NCI-H2227 treated with DMSO at 0.1 percent for 48 hours (cell line): Measurements from ENCODE around the gene TSPYL6.

Experiments used
- DNase-seq: peaks from one replicate; lab custom pipeline; 2025; lab: John Stamatoyannopoulos, UW

TSPYL6 gene

GRCh38 chr2:54255230-54256090 lies 569 bp downstream of the TSPYL6 start:
- no peak for DNase-seq

GRCh38 chr2:54254180-54254579 lies 1.8 kb downstream of the TSPYL6 start:
- DNase-seq: no peak

GRCh38 chr2:54249629-54250028 lies 6.4 kb downstream of the TSPYL6 start:
- DNase-seq: no peak

GRCh38 chr2:54247115-54247514 lies 8.9 kb downstream of the TSPYL6 start:
- DNase-seq: no peak

- no peak for DNase-seq
These were observed 15.2 kb downstream of the TSPYL6 start for GRCh38 chr2:54240515-54241469.

- peak; percentile 43 for DNase-seq
These were observed 16.6 kb downstream of the TSPYL6 start for GRCh38 chr2:54239427-54239826.

- no peak for DNase-seq
These were observed 18.6 kb downstream of the TSPYL6 start for GRCh38 chr2:54237428-54237827.

GRCh38 chr2:54233832-54234649 lies 22.0 kb downstream of the TSPYL6 start:
- no peak for DNase-seq

GRCh38 chr2:54228945-54229344 lies 27.1 kb downstream of the TSPYL6 start:
- DNase-seq: no peak

GRCh38 chr2:54227798-54228197 lies 28.2 kb downstream of the TSPYL6 start:
- DNase-seq: no peak

GRCh38 chr2:54226260-54226659 lies 29.8 kb downstream of the TSPYL6 start:
- DNase-seq: no peak

- no peak for DNase-seq
These were observed 31.0 kb downstream of the TSPYL6 start for GRCh38 chr2:54224997-54225396.

- no peak for DNase-seq
These were observed 42.9 kb downstream of the TSPYL6 start for GRCh38 chr2:54213082-54213481.

GRCh38 chr2:54212456-54212855 lies 43.6 kb downstream of the TSPYL6 start:
- no peak for DNase-seq

GRCh38 chr2:54209379-54209778 lies 46.6 kb downstream of the TSPYL6 start:
- no peak for DNase-seq

GRCh38 chr2:54208364-54209240 lies 47.4 kb downstream of the TSPYL6 start:
- no peak for DNase-seq

- no peak for DNase-seq
These were observed 48.3 kb downstream of the TSPYL6 start for GRCh38 chr2:54207666-54208195.

GRCh38 chr2:54206596-54206995 lies 49.4 kb downstream of the TSPYL6 start:
- no peak for DNase-seq

- no peak for DNase-seq
These were observed 51.6 kb downstream of the TSPYL6 start for GRCh38 chr2:54204476-54204875.
